Nephron progenitor cell (in vitro differentiated cells): ENCODE results near the gene LCORL.

Source experiments
- DNase-seq: peaks from one replicate; pipeline ENCODE4 v3.0.0; 2021
- H3K27ac Mint-ChIP-seq: 2 replicates; pipeline ENCODE4 v1.8.0; 2021; ENCODE audit warnings: mild to moderate bottlenecking, moderate library complexity, mixed read lengths
- H3K27me3 Mint-ChIP-seq: 2 replicates; pipeline ENCODE4 v1.8.0; 2021; ENCODE audit warnings: mild to moderate bottlenecking, low read depth, mixed read lengths; ENCODE audit not compliant: poor library complexity
- H3K36me3 Mint-ChIP-seq: 2 replicates; pipeline ENCODE4 v1.8.0; 2021; ENCODE audit warnings: low read depth, mixed read lengths
- H3K4me1 Mint-ChIP-seq: 2 replicates; pipeline ENCODE4 v1.8.0; 2021; ENCODE audit warnings: mixed read lengths
- H3K4me3 Mint-ChIP-seq: 2 replicates; pipeline ENCODE4 v1.8.0; 2021; ENCODE audit warnings: mild to moderate bottlenecking, moderate library complexity, mixed read lengths
- H3K9me3 Mint-ChIP-seq: 2 replicates; pipeline ENCODE4 v1.8.0; 2021; ENCODE audit warnings: mild to moderate bottlenecking, moderate library complexity, mixed read lengths
- CTCF ChIP-seq: fragments of 200-600 bp; sonication (generic); IDR thresholded peaks from 2 replicates; pipeline ENCODE4 v1.5.0; 2021; ENCODE audit warnings: antibody characterized with exemption

Gene LCORL

GRCh38 chr4:17924189-17924588 is 97.4 kb downstream of the LCORL start:
- Mint-ChIP-seq H3K27me3 (no peaks in the 10 kb centered on the region), H3K4me3 (no peak overlapping the region), H3K9me3 (peaks cover 5% of the 10 kb centered on the region), H3K4me1 (no peaks in the 10 kb centered on the region), H3K36me3 (peaks cover 77% of the 10 kb centered on the region), H3K27ac (no peak overlapping the region)
- no peak for TF ChIP-seq CTCF
- no peak for DNase-seq

DNA sequence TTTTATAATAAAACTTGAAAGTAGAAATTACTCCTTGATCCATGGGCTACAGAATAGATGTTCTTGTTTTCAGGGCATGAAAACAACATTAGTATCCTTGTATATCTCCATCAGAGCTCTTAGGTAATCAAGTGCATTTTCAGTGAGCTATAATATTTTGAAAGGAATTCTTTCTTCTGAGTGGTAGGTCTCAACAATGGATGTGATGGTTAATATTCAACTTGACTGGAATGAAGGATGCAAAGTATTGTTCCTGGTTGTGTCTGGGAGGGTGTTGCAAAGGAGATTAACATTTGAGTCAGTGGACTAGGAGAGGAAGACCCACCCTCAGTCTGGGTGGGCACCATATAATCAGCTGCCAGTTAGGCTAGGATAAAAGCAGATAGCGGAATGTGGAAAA is 100.1 kb downstream of the LCORL start:
- H3K4me3 Mint-ChIP-seq = no peak overlapping the region
- H3K36me3 Mint-ChIP-seq = peaks cover 71% of the 10 kb centered on the region
- no peaks in the 10 kb centered on the region for H3K27me3 Mint-ChIP-seq
- H3K4me1 Mint-ChIP-seq = no peaks in the 10 kb centered on the region
- TF ChIP-seq CTCF = no peak
- DNase-seq = no peak
- H3K9me3 Mint-ChIP-seq = peaks cover 6% of the 10 kb centered on the region
- no peak overlapping the region for H3K27ac Mint-ChIP-seq

DNA sequence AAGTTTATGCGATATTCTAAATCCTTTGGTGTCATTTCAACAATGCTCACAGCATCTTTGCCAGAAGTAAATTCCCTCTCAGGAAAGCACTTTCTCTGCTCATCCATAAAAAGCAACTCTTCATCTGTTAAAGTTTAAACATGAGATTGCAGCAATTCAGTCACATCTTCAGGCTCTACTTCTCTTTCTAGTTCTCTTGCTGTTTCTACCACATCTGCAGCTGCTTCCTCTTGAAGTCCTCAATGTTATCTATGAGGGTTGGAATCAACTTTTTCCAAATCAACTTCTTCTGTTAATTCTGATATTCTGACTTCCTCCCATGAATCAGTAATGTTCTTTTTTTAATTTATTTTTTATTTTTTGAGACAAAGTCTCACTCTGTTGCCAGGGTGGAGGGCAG is 100.9 kb downstream of the LCORL start:
- Mint-ChIP-seq H3K4me1 (no peaks in the 10 kb centered on the region), H3K9me3 (peaks cover 6% of the 10 kb centered on the region), H3K4me3 (no peak overlapping the region), H3K27me3 (no peaks in the 10 kb centered on the region), H3K36me3 (peaks cover 71% of the 10 kb centered on the region), H3K27ac (no peak overlapping the region)
- no peak for DNase-seq
- no peak for TF ChIP-seq CTCF

DNA sequence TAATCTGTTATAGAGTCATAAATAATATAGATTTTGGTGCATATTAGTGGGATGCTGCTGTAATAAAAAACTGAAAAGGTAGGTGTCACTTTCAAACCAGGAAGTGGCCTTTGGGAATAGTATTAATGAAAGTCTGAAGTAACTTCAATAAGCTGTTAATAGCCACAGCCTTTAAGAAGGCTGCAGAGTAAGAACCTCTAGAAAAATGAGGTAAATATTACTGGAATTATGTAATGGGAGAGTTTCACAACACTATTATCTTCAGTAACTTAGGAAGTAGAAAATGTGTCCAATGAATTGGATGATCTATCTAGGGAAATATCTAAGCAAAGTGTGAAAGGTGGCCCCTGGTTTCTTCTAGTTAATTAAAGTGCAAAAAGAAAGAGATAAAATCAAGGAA is 106.1 kb downstream of the LCORL start:
- H3K27me3 Mint-ChIP-seq = no peaks in the 10 kb centered on the region
- no peak overlapping the region for H3K4me3 Mint-ChIP-seq
- H3K36me3 Mint-ChIP-seq = peaks cover 71% of the 10 kb centered on the region
- no peak for TF ChIP-seq CTCF
- no peaks in the 10 kb centered on the region for H3K4me1 Mint-ChIP-seq
- peaks cover 6% of the 10 kb centered on the region for H3K9me3 Mint-ChIP-seq
- H3K27ac Mint-ChIP-seq = no peak overlapping the region
- DNase-seq = no peak

- H3K4me3 Mint-ChIP-seq = no peak overlapping the region
- H3K9me3 Mint-ChIP-seq = no peaks in the 10 kb centered on the region
- no peak for DNase-seq
- TF ChIP-seq CTCF = no peak
- no peaks in the 10 kb centered on the region for H3K4me1 Mint-ChIP-seq
- peaks cover 63% of the 10 kb centered on the region for H3K36me3 Mint-ChIP-seq
- no peaks in the 10 kb centered on the region for H3K27me3 Mint-ChIP-seq
- H3K27ac Mint-ChIP-seq = no peak overlapping the region
Observed at GRCh38 chr4:17912011-17912410, 109.5 kb downstream of the LCORL start.

GRCh38 chr4:17911608-17912007 is 109.9 kb downstream of the LCORL start:
- Mint-ChIP-seq H3K27me3 (no peaks in the 10 kb centered on the region), H3K36me3 (peaks cover 60% of the 10 kb centered on the region), H3K9me3 (no peaks in the 10 kb centered on the region), H3K27ac (no peak overlapping the region), H3K4me3 (no peak overlapping the region), H3K4me1 (no peaks in the 10 kb centered on the region)
- TF ChIP-seq CTCF = no peak
- no peak for DNase-seq
